HepG2 (cell line): ENCODE data around the gene CHKB. TPM values are rescaled to one million over a fixed set of nuclear protein-coding genes. Genes with fewer than 3 reads are reported as not detected.

Experiments used
- ATF3 ChIP-seq: sonication (generic); formaldehyde crosslinking; IDR thresholded peaks from 2 replicates; pipeline ENCODE4 v1.4.0; 2020; ENCODE audit warnings: missing genetic modification reagents
- DPF2 ChIP-seq: sonication (generic); formaldehyde crosslinking; IDR thresholded peaks from 2 replicates; pipeline ENCODE4 v1.4.0; 2020; ENCODE audit warnings: mild to moderate bottlenecking, low read depth, missing genetic modification reagents, borderline replicate concordance
- E2F2 ChIP-seq: sonication (generic); formaldehyde crosslinking; IDR thresholded peaks from 2 replicates; pipeline ENCODE4 v1.4.0; 2020; ENCODE audit warnings: missing genetic modification reagents, borderline replicate concordance
- MAZ ChIP-seq, 2 experiments: sonication (generic) in 1 of 2; formaldehyde crosslinking in 1 of 2; IDR thresholded peaks; 2 replicates each; pipeline versions ENCODE4 v1.5.0 to v1.6.1; 2012 to 2020; ENCODE audit warnings: low read depth in 2 of 2, mild to moderate bottlenecking in 2 of 2, borderline replicate concordance in 1 of 2, improper control_type of control experiment in 1 of 2, low read length in 1 of 2, missing genetic modification reagents in 1 of 2, moderate library complexity in 1 of 2
- MED13 ChIP-seq: sonication (generic); formaldehyde crosslinking; IDR thresholded peaks from 2 replicates; pipeline ENCODE4 v1.5.0; 2020; ENCODE audit warnings: missing genetic modification reagents
- NR1H2 ChIP-seq: sonication (generic); formaldehyde crosslinking; IDR thresholded peaks from 2 replicates; pipeline ENCODE4 v1.8.1; 2022; ENCODE audit warnings: low read depth, missing genetic modification reagents, borderline replicate concordance
- POLR2G ChIP-seq: fragments of 200-400 bp; formaldehyde crosslinking; IDR thresholded peaks from 2 replicates; pipeline ENCODE4 v1.6.1; 2018; ENCODE audit warnings: mild to moderate bottlenecking, low read depth, low read length, moderate library complexity
- RARA ChIP-seq: IDR thresholded peaks from 2 replicates; pipeline ENCODE4 v1.6.1; 2016; ENCODE audit warnings: missing genetic modification reagents, missing compliant biosample characterization
- RBFOX2 ChIP-seq: fragments of 200-400 bp; formaldehyde crosslinking; IDR thresholded peaks from 2 replicates; pipeline ENCODE4 v1.6.1; 2017; ENCODE audit warnings: low read depth, mild to moderate bottlenecking, low read length
- SAP130 ChIP-seq: IDR thresholded peaks from 2 replicates; pipeline ENCODE4 v1.6.1; 2016; ENCODE audit warnings: low read depth
- SKI ChIP-seq: fragments of 450-650 bp; IDR thresholded peaks from one replicate; pipeline ENCODE4 v1.6.1; 2018; ENCODE audit warnings: mild to moderate bottlenecking; ENCODE audit not compliant: partially characterized antibody
- ZBTB38 ChIP-seq: sonication (generic); formaldehyde crosslinking; IDR thresholded peaks from 2 replicates; pipeline ENCODE4 v1.5.1; 2020; ENCODE audit warnings: mild to moderate bottlenecking, missing genetic modification reagents
- ZMYM2 ChIP-seq: sonication (generic); formaldehyde crosslinking; IDR thresholded peaks from 2 replicates; pipeline ENCODE4 v1.8.0; 2022; ENCODE audit warnings: mild to moderate bottlenecking, missing genetic modification reagents
- ZNF570 ChIP-seq: sonication (generic); formaldehyde crosslinking; IDR thresholded peaks from 2 replicates; pipeline ENCODE4 v1.4.0; 2020; ENCODE audit warnings: mild to moderate bottlenecking, missing genetic modification reagents, borderline replicate concordance
- ZNF629 ChIP-seq: sonication (generic); formaldehyde crosslinking; conservative IDR thresholded peaks from 2 replicates; pipeline ENCODE4 v1.5.0; 2020; ENCODE audit warnings: missing genetic modification reagents
- ZNF766 ChIP-seq: sonication (generic); formaldehyde crosslinking; IDR thresholded peaks from 2 replicates; pipeline ENCODE4 v1.5.0; 2020; ENCODE audit warnings: missing genetic modification reagents, borderline replicate concordance
- polyA plus RNA-seq, 8 experiments: library from polyadenylated mRNA; depleted of rRNA in 3 of 8; stranded (reverse) in 7 of 8; unstranded in 1 of 8; fragments of >200 nt; fragmentation: Illumina TruSeq in 4 of 8; extraction: Trizol in 4 of 8; gene quantifications; 2 replicates each; pipeline versions ENCODE4 v1.2.1 to v1.2.3, GENCODE V29; 2011 to 2016; ENCODE audit warnings: low read depth in 4 of 8, missing spikeins in 1 of 8, mixed read lengths in 1 of 8; ENCODE audit not compliant: insufficient read depth in 1 of 8
- total RNA-seq, 5 experiments: library from RNA; depleted of rRNA; stranded (reverse); fragments of >200 nt; fragmentation: Illumina TruSeq; extraction: Trizol; gene quantifications; 2 replicates each; pipeline ENCODE4 v1.2.3, GENCODE V29; 2016; ENCODE audit warnings: low read depth in 1 of 5
- TF ChIP-seq, protein P1 (sequence below): sonication (generic); formaldehyde crosslinking; IDR thresholded peaks from 2 replicates; pipeline ENCODE4 v1.4.0; 2020; ENCODE audit warnings: mild to moderate bottlenecking, missing genetic modification reagents
- TF ChIP-seq, protein P2 (sequence below): sonication (generic); formaldehyde crosslinking; IDR thresholded peaks from 2 replicates; pipeline ENCODE4 v1.4.0; 2020; ENCODE audit warnings: missing genetic modification reagents

CHKB gene
- total and polyA plus RNA-seq, 2 of the 13 experiments (the other 11 are each of a cell fraction or from before 2014, with no cell fraction given): 24.5 to 42.7 TPM

DNA sequence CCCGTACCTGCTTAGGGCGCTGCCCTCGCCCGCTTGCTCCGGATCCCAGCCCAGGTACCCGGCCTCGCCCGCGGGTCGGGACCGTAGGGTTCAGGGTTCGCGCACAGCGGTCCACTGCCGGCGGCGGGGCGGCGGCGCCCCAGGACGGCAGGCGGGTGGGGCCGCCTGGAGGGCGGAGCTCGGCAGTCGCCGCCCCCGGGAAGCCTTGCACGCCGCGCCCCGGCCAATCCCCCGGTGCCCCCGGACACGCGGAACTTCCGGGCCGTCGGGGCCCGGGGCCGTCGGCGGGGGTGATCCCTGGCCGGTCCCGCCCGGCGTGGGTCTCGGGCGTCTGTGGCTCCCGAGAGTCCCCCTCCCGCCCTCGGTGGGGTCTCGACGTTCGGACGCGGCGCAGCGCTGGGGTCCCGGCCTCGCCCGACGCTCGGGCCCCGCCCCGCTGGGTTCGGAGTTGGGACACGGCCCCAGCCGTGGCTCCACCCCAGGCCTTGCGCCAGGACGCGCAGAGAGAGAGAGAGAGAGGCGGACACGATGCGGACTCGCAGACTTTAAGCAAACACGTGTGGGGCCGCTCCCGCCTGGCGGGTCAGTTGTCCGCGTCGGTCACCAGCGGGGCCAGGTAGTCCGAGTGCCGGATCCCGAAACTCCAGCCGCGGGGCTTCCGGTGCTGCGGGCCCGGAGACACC lies 52.6 kb downstream of the CHKB start, which contains the start of gene TYMP (continued):
- peak; percentile 6 for TF ChIP-seq ZBTB38 (CRISPR knock-in tag)
- TF ChIP-seq DPF2: no peak
- TF ChIP-seq ZNF629: peak; percentile 49; the same call in 1 of the 2 replicates
- TF ChIP-seq, protein P1, sequence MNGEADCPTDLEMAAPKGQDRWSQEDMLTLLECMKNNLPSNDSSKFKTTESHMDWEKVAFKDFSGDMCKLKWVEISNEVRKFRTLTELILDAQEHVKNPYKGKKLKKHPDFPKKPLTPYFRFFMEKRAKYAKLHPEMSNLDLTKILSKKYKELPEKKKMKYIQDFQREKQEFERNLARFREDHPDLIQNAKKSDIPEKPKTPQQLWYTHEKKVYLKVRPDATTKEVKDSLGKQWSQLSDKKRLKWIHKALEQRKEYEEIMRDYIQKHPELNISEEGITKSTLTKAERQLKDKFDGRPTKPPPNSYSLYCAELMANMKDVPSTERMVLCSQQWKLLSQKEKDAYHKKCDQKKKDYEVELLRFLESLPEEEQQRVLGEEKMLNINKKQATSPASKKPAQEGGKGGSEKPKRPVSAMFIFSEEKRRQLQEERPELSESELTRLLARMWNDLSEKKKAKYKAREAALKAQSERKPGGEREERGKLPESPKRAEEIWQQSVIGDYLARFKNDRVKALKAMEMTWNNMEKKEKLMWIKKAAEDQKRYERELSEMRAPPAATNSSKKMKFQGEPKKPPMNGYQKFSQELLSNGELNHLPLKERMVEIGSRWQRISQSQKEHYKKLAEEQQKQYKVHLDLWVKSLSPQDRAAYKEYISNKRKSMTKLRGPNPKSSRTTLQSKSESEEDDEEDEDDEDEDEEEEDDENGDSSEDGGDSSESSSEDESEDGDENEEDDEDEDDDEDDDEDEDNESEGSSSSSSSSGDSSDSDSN: peak; percentile 84; the same call in 1 of the 2 replicates
- TF ChIP-seq RBFOX2: peak; percentile 84
- no peak for TF ChIP-seq ZNF570
- TF ChIP-seq ZNF766: no peak; the same call in 1 of the 2 replicates
- peak; percentile 62 for TF ChIP-seq RARA (CRISPR knock-in tag)
- peak; percentile 95 for TF ChIP-seq E2F2 (CRISPR knock-in tag)
- TF ChIP-seq MAZ (IDR thresholded peaks at IDR 0.05; ENCODE audit: borderline replicate concordance, low read depth, low read length): no peak
- TF ChIP-seq MAZ (CRISPR knock-in tag; IDR thresholded peaks at IDR 0.05; ENCODE audit: low read depth): peak; percentile 70
- peak; percentile 71 for TF ChIP-seq SAP130 (CRISPR knock-in tag)
- 0 out of 2 replicates have a peak, but pooled peaks have one; percentile 10 for TF ChIP-seq NR1H2 (CRISPR knock-in tag)
- no peak for TF ChIP-seq ATF3 (CRISPR knock-in tag)
- peak; percentile 72 for TF ChIP-seq POLR2G
- TF ChIP-seq MED13 (CRISPR knock-in tag): no peak
- TF ChIP-seq ZMYM2 (CRISPR knock-in tag): peak; percentile 53; the same call in 1 of the 2 replicates
- peak; percentile 78 for TF ChIP-seq SKI
- TF ChIP-seq, protein P2, sequence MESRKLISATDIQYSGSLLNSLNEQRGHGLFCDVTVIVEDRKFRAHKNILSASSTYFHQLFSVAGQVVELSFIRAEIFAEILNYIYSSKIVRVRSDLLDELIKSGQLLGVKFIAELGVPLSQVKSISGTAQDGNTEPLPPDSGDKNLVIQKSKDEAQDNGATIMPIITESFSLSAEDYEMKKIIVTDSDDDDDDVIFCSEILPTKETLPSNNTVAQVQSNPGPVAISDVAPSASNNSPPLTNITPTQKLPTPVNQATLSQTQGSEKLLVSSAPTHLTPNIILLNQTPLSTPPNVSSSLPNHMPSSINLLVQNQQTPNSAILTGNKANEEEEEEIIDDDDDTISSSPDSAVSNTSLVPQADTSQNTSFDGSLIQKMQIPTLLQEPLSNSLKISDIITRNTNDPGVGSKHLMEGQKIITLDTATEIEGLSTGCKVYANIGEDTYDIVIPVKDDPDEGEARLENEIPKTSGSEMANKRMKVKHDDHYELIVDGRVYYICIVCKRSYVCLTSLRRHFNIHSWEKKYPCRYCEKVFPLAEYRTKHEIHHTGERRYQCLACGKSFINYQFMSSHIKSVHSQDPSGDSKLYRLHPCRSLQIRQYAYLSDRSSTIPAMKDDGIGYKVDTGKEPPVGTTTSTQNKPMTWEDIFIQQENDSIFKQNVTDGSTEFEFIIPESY (CRISPR knock-in tag): no peak
